SK-N-SH (cell line): ENCODE results near the gene NTRK3. TPM values are rescaled to one million over a fixed set of nuclear protein-coding genes. Genes with fewer than 3 reads are reported as not detected.

Source experiments
- CTCF ChIA-PET: fragments of 300-600, 350-600 bp; formaldehyde crosslinking; extraction: SDS; loops from one replicate; lab custom pipeline; 2021; lab: Yijun Ruan, JAX
- POLR2A ChIA-PET: fragments of 350-600 bp; sonication (Branson Sonifier 250); formaldehyde crosslinking; extraction: SDS; loops from one replicate; lab custom pipeline; 2020; ENCODE audit warnings: antibody characterized with exemption, inconsistent platforms; lab: Yijun Ruan, JAX
- DNase-seq: peaks from one replicate; pipeline ENCODE4 v3.0.0; 2012
- H2AFZ ChIP-seq: fragments of 200-600 bp; sonication (generic); 2 replicates; pipeline ENCODE4 v1.8.1; 2016; ENCODE audit warnings: antibody characterized with exemption, mild to moderate bottlenecking, low read depth
- H3F3A ChIP-seq: fragments of 200-600 bp; sonication (generic); replicated peaks from 2 replicates; pipeline ENCODE3; 2016; ENCODE audit warnings: antibody characterized with exemption, mild to moderate bottlenecking; ENCODE audit not compliant: insufficient read depth
- H3K27ac ChIP-seq, 2 experiments: fragments of 200-500 bp in 1 of 2; fragments of 200-600 bp in 1 of 2; sonication (Bioruptor generic) in 1 of 2; sonication (generic), shearing (Covaris generic) in 1 of 2; 2 replicates each; pipeline versions ENCODE4 v1.5.1 to v1.6.1; 2014 to 2016; ENCODE audit warnings: low read depth in 2 of 2, inconsistent platforms in 1 of 2, low read length in 1 of 2, mild to moderate bottlenecking in 1 of 2, mixed read lengths in 1 of 2
- H3K27me3 ChIP-seq: fragments of 200-600 bp; sonication (generic), shearing (Covaris generic); 2 replicates; pipeline ENCODE4 v1.6.1; 2016; ENCODE audit warnings: mixed run types; ENCODE audit not compliant: insufficient read depth
- H3K36me3 ChIP-seq, 2 experiments: fragments of 200-500 bp in 1 of 2; fragments of 200-600 bp in 1 of 2; sonication (Bioruptor generic) in 1 of 2; sonication (generic) in 1 of 2; replicated peaks in 1 of 2; 2 replicates each; pipeline versions ENCODE3 to v1.5.1; 2014 to 2016; ENCODE audit warnings: low read length in 1 of 2, mild to moderate bottlenecking in 1 of 2; ENCODE audit not compliant: insufficient read depth in 2 of 2, control insufficient read depth in 1 of 2
- H3K4me1 ChIP-seq, 2 experiments: fragments of 200-500 bp in 1 of 2; fragments of 200-600 bp in 1 of 2; sonication (Bioruptor generic) in 1 of 2; sonication (generic), shearing (Covaris generic) in 1 of 2; 2 replicates each; pipeline versions ENCODE4 v1.5.1 to v1.6.1; 2014 to 2016; ENCODE audit warnings: low read depth in 1 of 2, low read length in 1 of 2, mixed run types in 1 of 2; ENCODE audit not compliant: insufficient read depth in 2 of 2, control insufficient read depth in 1 of 2
- H3K4me2 ChIP-seq: fragments of 200-600 bp; sonication (generic), shearing (Covaris generic); 2 replicates; pipeline ENCODE4 v1.6.1; 2017; ENCODE audit warnings: mixed run types
- H3K4me3 ChIP-seq, 2 experiments: fragments of 200-500 bp in 1 of 2; fragments of 200-600 bp in 1 of 2; sonication (Bioruptor generic) in 1 of 2; sonication (generic), shearing (Covaris generic) in 1 of 2; 2 replicates each; pipeline versions ENCODE4 v1.5.1 to v1.8.1; 2014 to 2016; ENCODE audit warnings: low read depth in 2 of 2, inconsistent platforms in 1 of 2, low read length in 1 of 2, mild to moderate bottlenecking in 1 of 2, mixed read lengths in 1 of 2, moderate library complexity in 1 of 2
- H3K79me2 ChIP-seq: fragments of 200-600 bp; sonication (generic); 2 replicates; pipeline ENCODE4 v1.8.1; 2017; ENCODE audit warnings: mild to moderate bottlenecking; ENCODE audit not compliant: insufficient read depth
- H3K9ac ChIP-seq: fragments of 200-600 bp; sonication (generic); 2 replicates; pipeline ENCODE4 v1.6.1; 2017; ENCODE audit warnings: mixed run types
- H3K9me2 ChIP-seq: fragments of 200-600 bp; sonication (generic); 2 replicates; pipeline ENCODE4 v1.6.1; 2017; ENCODE audit warnings: mixed run types
- H3K9me3 ChIP-seq: fragments of 200-600 bp; sonication (generic); 2 replicates; pipeline ENCODE4 v1.6.1; 2017; ENCODE audit warnings: mixed run types, mild to moderate bottlenecking, moderate library complexity
- H4K20me1 ChIP-seq: fragments of 200-600 bp; sonication (generic); 2 replicates; pipeline ENCODE4 v1.6.1; 2017; ENCODE audit warnings: mild to moderate bottlenecking, mixed run types; ENCODE audit not compliant: insufficient read depth
- ELF1 ChIP-seq: IDR thresholded peaks from 2 replicates; pipeline ENCODE4 v1.4.0; 2012
- EP300 ChIP-seq, 2 experiments: IDR thresholded peaks; 2 replicates each; pipeline versions ENCODE4 v1.4.0 to v1.6.1; 2012; ENCODE audit warnings: borderline replicate concordance in 1 of 2, low read depth in 1 of 2, low read length in 1 of 2
- EZH2phosphoT487 ChIP-seq: fragments of 200-600 bp; sonication (generic); IDR thresholded peaks from 2 replicates; pipeline ENCODE4 v1.6.1; 2017; ENCODE audit warnings: low read depth, mixed run types, mild to moderate bottlenecking, antibody characterized with exemption, moderate library complexity, borderline replicate concordance
- FOSL2 ChIP-seq: IDR thresholded peaks from 2 replicates; pipeline ENCODE4 v1.4.0; 2012; ENCODE audit warnings: low read depth, mild to moderate bottlenecking, moderate library complexity, borderline replicate concordance
- GABPA ChIP-seq: IDR thresholded peaks from 2 replicates; pipeline ENCODE4 v1.4.0; 2012; ENCODE audit warnings: low read depth, mild to moderate bottlenecking
- MEF2A ChIP-seq: IDR thresholded peaks from 2 replicates; pipeline ENCODE4 v1.4.0; 2012; ENCODE audit warnings: low read depth, borderline replicate concordance
- RCOR1 ChIP-seq: fragments of 150-350 bp; IDR thresholded peaks from 2 replicates; pipeline ENCODE4 v1.6.1; 2017; ENCODE audit warnings: antibody characterized with exemption, low read length
- RFX5 ChIP-seq: IDR thresholded peaks from 2 replicates; pipeline ENCODE4 v1.6.1; 2012; ENCODE audit warnings: mild to moderate bottlenecking, improper control_type of control experiment, low read length
- SMC3 ChIP-seq: IDR thresholded peaks from 2 replicates; pipeline ENCODE4 v1.6.1; 2012; ENCODE audit warnings: low read depth, low read length, improper control_type of control experiment
- TEAD4 ChIP-seq: IDR thresholded peaks from 2 replicates; pipeline ENCODE4 v1.4.0; 2012; ENCODE audit warnings: mild to moderate bottlenecking, borderline replicate concordance; ENCODE audit not compliant: insufficient read depth
- YY1 ChIP-seq: IDR thresholded peaks from 2 replicates; pipeline ENCODE4 v1.4.0; 2012; ENCODE audit warnings: low read depth, mild to moderate bottlenecking
- WGBS: methylation state at CpG from one replicate; pipeline ENCODE4 v1.1.6; 2017; ENCODE audit warnings: low lambda C conversion rate; 5-methylcytosine and 5-hydroxymethylcytosine counted together
- polyA plus RNA-seq, 3 experiments: library from polyadenylated mRNA; depleted of rRNA; stranded (reverse); fragments of >200 nt; gene quantifications; 2 replicates each; pipeline ENCODE4 v1.2.3, GENCODE V29; 2012
- TF ChIP-seq, protein P1 (sequence below): IDR thresholded peaks from 2 replicates; pipeline ENCODE4 v1.4.0; 2012; ENCODE audit warnings: low read depth, borderline replicate concordance
- TF ChIP-seq, protein P2 (sequence below): IDR thresholded peaks from 2 replicates; pipeline ENCODE4 v1.4.0; 2012; ENCODE audit warnings: low read depth, borderline replicate concordance
- TF ChIP-seq, protein P3 (sequence below): fragments of 150-350 bp; IDR thresholded peaks from 2 replicates; pipeline ENCODE4 v1.6.1; 2017; ENCODE audit warnings: antibody characterized with exemption, low read length, low read depth, borderline replicate concordance

Gene NTRK3
- polyA plus RNA-seq, 1 of the 3 experiments (the other 2 are of a cell fraction), result 2.6 TPM

DNA sequence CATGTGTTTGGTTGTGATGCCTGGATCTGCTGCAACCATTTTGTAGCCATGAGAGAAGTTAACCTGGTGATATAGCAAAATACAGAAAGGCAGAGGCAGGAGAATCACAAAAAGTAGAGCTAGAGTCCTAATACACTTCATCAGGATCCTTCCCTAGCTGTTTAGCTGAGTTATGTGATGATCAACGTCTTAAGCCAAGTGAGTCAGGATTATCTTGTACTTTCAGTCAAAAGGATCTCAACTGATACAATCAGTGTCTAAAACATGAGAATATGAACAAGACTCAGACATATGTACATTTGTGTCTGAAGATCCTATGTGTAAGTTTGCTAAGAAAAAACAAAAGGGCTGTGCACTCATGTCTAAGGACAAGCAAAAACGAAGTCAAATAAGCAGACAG is 236.9 kb downstream of the NTRK3 start (continued):
- TF ChIP-seq EZH2phosphoT487 (no peak), MEF2A (no peak), EP300 (IDR thresholded peaks at IDR 0.05; ENCODE audit: borderline replicate concordance in 1 of 2, low read depth in 1 of 2, low read length in 1 of 2) (no peak), ELF1 (no peak), SMC3 (no peak), GABPA (no peak), TEAD4 (no peak)
- TF ChIP-seq, protein P1, sequence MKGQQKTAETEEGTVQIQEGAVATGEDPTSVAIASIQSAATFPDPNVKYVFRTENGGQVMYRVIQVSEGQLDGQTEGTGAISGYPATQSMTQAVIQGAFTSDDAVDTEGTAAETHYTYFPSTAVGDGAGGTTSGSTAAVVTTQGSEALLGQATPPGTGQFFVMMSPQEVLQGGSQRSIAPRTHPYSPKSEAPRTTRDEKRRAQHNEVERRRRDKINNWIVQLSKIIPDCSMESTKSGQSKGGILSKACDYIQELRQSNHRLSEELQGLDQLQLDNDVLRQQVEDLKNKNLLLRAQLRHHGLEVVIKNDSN, result no peak
- TF ChIP-seq, protein P2, sequence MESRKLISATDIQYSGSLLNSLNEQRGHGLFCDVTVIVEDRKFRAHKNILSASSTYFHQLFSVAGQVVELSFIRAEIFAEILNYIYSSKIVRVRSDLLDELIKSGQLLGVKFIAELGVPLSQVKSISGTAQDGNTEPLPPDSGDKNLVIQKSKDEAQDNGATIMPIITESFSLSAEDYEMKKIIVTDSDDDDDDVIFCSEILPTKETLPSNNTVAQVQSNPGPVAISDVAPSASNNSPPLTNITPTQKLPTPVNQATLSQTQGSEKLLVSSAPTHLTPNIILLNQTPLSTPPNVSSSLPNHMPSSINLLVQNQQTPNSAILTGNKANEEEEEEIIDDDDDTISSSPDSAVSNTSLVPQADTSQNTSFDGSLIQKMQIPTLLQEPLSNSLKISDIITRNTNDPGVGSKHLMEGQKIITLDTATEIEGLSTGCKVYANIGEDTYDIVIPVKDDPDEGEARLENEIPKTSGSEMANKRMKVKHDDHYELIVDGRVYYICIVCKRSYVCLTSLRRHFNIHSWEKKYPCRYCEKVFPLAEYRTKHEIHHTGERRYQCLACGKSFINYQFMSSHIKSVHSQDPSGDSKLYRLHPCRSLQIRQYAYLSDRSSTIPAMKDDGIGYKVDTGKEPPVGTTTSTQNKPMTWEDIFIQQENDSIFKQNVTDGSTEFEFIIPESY, result no peak

DNA sequence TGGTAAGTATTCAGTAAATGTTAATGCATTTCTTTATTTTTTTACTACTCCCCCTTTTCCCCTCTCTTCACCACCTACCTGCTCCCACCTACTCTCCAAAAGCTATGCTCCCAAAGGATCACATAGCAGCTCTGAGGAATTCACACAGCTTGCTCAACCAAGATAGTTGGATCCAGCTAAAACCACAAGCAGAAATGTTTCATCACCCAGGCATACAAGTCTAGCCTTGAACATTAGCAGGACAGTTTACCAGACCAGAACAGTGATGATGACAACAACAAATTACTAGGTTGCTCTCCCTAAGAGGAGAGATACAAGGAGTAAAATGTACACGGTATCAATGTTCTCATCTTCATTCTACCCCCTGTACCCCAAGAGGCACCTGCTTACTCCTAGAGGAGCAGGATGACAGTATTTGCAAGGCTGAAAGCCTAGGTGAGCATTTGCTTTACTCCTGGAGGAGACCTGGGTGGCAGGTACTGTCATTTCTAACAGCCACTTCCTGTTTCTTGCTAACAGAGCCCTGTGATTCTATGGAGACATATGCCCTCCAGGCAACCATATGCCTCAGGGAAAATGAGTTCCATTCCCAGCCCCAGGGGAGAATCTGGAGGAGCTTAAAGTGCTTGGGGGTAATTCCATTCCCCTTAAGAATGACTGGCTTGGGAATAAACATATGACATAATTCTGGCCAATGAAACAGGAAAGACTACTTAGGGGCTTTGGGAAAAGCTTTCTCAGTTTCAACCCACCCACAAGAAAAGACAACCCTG is 237.5 kb downstream of the NTRK3 start:
- Histone ChIP-seq H3K4me2 (no peak overlapping the region), H3K9me2 (no peaks in the 10 kb centered on the region), H3K27me3 (no peaks in the 10 kb centered on the region), H4K20me1 (no peaks in the 10 kb centered on the region), H3K27ac (no peak overlapping the region), H3K4me3 (no peak overlapping the region), H3K9me3 (no peaks in the 10 kb centered on the region), H3K4me1 (no peaks in the 10 kb centered on the region; a peak in 1 of 4 replicates), H3F3A (no peaks in the 10 kb centered on the region), H2AFZ (no peak overlapping the region), H3K9ac (no peak overlapping the region), H3K36me3 (no peaks in the 10 kb centered on the region), H3K79me2 (no peaks in the 10 kb centered on the region)
- no peak for DNase-seq
- no peak for TF ChIP-seq EZH2phosphoT487
- TF ChIP-seq FOSL2, result no peak
- TF ChIP-seq, protein P1, result no peak
- no peak for TF ChIP-seq GABPA
- TF ChIP-seq, protein P3, sequence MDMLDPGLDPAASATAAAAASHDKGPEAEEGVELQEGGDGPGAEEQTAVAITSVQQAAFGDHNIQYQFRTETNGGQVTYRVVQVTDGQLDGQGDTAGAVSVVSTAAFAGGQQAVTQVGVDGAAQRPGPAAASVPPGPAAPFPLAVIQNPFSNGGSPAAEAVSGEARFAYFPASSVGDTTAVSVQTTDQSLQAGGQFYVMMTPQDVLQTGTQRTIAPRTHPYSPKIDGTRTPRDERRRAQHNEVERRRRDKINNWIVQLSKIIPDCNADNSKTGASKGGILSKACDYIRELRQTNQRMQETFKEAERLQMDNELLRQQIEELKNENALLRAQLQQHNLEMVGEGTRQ, result no peak
- no peak for TF ChIP-seq RCOR1
- TF ChIP-seq SMC3, result no peak
- no peak for TF ChIP-seq RFX5
- no peak for TF ChIP-seq YY1
- CTCF ChIA-PET, result interaction anchor here (1.2 to 1.4 kb wide), 2 partner anchors 10 to 227 kb away, joined by 4 read pairs; no protein-coding TSS in a partner anchor
- WGBS, result 18% methylated on average over 1 of the region's 1 CpG
- POLR2A ChIA-PET, result no interaction called here
